Mucosa of descending colon (tissue), 3 donors: Measurements from ENCODE around the gene TGFBR3. TPM values are rescaled to one million over a fixed set of nuclear protein-coding genes. Genes with fewer than 3 reads are reported as not detected.

Source experiments
- ATAC-seq: fragments of 200-7000 bp; cut with Tn5 transposase; one replicate; pipeline ENCODE4 v1.9.1; 2020; ENCODE audit warnings: mild to moderate bottlenecking, moderate library complexity
- DNase-seq, 3 donors: peaks; one replicate each; pipeline ENCODE4 v3.0.0-alpha.2; 2020
- H3K36me3 ChIP-seq: fragments of 200-600 bp; one replicate; pipeline ENCODE4 v1.8.0; 2021; ENCODE audit warnings: low read depth, mild to moderate bottlenecking
- H3K4me1 ChIP-seq: fragments of 200-600 bp; one replicate; pipeline ENCODE4 v1.8.0; 2021; ENCODE audit warnings: low read depth, mild to moderate bottlenecking
- H3K4me3 ChIP-seq: fragments of 200-600 bp; one replicate; pipeline ENCODE4 v1.8.0; 2021; ENCODE audit warnings: mild to moderate bottlenecking
- H3K9me3 ChIP-seq: fragments of 200-600 bp; one replicate; pipeline ENCODE4 v1.8.0; 2021; ENCODE audit warnings: mild to moderate bottlenecking
- intact Hi-C, 2 donors: fragments of 100-400 bp; cut with DNase I in 1 of 2; cut with micrococcal nuclease in 1 of 2; formaldehyde crosslinking; loops; one replicate each; pipeline versions ENCODE4 v1.11.0 to v1.11.1; 2022; cut with DNase I, micrococcal nuclease
- total RNA-seq, 3 donors: library from RNA; stranded (reverse); fragmentation: NEBNext Ultra II Directional in 2 of 3; extraction: Animal tissue kit (Norgen Biotek cat#: 25700) in 2 of 3; gene quantifications; one replicate each; pipeline versions ENCODE4 v1.2.1 to v1.2.4, GENCODE V29; 2021 to 2023
- TF ChIP-seq, protein P1 (sequence below): fragments of 200-600 bp; IDR thresholded peaks from one replicate; pipeline ENCODE4 v1.8.0; 2022; ENCODE audit warnings: antibody characterized with exemption, mild to moderate bottlenecking
- donor health status: DM: no; HTN: no; CAD: no; lungs with moderate emphysema.
- donor health status: DM: no; HTN: no; CAD: no.
- donor health status: DM: no; HTN: yes; CAD: no.

The TGFBR3 gene
- total RNA-seq, 3 donors from 2014 or later: 11.6 to 89.7 (median 21.1) TPM

DNA sequence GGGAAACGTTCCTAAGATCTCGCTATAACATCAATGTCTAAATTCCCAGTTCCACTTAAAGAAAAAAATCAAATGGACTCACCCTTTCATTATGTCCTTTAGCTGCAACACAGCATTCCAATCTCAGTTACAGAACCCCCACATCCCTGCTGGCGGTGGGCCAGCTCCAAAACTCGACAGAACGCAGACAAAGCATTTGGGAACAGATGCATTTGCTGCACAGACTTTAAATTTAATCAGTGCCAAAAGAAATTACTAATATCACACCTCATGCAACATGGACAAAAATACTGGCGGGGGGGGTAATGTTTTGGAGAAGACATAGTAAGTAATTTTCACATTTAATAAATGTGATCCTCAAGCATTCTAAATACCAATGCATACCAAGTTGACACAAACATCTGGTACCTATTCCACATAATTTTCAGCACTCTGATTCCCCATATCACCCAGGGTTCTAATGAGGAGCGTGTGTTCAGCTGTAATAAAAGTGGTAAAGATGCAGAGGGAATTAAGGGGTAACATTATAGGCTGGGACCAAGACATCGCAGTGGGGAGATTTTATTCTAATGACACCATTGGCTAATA, 79.7 kb downstream of the TGFBR3 start:
- H3K4me1 ChIP-seq: peaks cover 12% of the 10 kb centered on the region

DNA sequence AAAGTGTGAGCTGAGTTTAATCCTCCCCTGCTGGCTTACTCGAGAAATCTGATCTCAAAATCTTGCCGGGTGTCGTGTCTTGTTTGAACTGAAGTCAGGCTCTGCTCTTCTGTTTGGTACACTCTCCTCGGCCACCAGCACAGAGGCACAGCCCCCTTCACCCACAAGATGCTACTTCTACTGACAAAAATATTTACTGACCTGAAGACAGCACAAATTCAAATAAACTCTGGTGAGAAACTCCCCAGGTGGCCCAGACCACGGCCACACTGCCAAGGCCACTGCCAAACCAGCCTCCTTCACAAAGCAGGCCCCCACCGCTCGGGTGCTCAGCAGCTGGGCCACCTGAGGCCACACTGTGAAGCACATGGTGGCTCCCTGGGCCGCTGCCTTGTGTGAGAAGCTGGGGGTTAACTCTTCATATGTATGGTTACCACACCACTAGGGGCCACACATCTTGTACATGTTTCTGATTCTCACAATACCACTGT, 80.6 kb downstream of the TGFBR3 start:
- Histone ChIP-seq H3K36me3 (no peaks in the 10 kb centered on the region), H3K4me1 (peaks cover 12% of the 10 kb centered on the region), H3K9me3 (no peaks in the 10 kb centered on the region), H3K4me3 (no peak overlapping the region)
- intact Hi-C loops: no loop called here
- DNase-seq: no peak
- ATAC-seq: no peak
- TF ChIP-seq, protein P1, sequence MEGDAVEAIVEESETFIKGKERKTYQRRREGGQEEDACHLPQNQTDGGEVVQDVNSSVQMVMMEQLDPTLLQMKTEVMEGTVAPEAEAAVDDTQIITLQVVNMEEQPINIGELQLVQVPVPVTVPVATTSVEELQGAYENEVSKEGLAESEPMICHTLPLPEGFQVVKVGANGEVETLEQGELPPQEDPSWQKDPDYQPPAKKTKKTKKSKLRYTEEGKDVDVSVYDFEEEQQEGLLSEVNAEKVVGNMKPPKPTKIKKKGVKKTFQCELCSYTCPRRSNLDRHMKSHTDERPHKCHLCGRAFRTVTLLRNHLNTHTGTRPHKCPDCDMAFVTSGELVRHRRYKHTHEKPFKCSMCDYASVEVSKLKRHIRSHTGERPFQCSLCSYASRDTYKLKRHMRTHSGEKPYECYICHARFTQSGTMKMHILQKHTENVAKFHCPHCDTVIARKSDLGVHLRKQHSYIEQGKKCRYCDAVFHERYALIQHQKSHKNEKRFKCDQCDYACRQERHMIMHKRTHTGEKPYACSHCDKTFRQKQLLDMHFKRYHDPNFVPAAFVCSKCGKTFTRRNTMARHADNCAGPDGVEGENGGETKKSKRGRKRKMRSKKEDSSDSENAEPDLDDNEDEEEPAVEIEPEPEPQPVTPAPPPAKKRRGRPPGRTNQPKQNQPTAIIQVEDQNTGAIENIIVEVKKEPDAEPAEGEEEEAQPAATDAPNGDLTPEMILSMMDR: no peak

More for the DNA sequence above, 79.7 kb downstream of the TGFBR3 start:
- TF ChIP-seq, protein P1: no peak
- intact Hi-C loops: no loop called here
- DNase-seq (no peak), ATAC-seq (no peak)
- H3K4me3 ChIP-seq: no peak overlapping the region
- no peaks in the 10 kb centered on the region for H3K36me3 ChIP-seq
- no peaks in the 10 kb centered on the region for H3K9me3 ChIP-seq

DNA sequence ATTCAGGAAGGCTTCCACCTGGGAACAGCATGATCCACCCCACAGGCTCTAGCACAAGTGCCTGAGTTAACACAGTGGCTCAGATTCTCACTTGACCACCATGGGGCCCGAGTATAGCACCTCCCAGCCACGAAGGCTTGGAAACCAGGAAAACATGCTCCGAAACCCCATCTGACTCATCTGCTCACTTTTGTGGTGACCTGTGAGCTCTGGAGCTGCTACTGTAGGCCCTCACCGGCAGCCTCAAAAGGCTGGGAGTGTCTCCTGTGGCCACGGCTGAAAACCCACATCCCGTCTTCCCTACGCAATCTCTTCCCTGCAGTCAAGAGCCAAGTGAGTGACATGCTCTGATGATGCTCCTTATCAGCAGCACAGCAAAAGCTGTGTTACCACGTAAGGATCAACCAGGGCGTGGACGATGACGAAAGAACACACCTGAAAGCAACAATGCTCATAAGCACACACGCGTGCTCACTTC, 81.4 kb downstream of the TGFBR3 start:
- Histone ChIP-seq H3K4me1 (peaks cover 12% of the 10 kb centered on the region), H3K9me3 (no peaks in the 10 kb centered on the region), H3K4me3 (no peak overlapping the region), H3K36me3 (no peaks in the 10 kb centered on the region)
- ATAC-seq (peak; percentile 48), DNase-seq (no peak)
- TF ChIP-seq, protein P1: no peak
- intact Hi-C loops: no loop called here

DNA sequence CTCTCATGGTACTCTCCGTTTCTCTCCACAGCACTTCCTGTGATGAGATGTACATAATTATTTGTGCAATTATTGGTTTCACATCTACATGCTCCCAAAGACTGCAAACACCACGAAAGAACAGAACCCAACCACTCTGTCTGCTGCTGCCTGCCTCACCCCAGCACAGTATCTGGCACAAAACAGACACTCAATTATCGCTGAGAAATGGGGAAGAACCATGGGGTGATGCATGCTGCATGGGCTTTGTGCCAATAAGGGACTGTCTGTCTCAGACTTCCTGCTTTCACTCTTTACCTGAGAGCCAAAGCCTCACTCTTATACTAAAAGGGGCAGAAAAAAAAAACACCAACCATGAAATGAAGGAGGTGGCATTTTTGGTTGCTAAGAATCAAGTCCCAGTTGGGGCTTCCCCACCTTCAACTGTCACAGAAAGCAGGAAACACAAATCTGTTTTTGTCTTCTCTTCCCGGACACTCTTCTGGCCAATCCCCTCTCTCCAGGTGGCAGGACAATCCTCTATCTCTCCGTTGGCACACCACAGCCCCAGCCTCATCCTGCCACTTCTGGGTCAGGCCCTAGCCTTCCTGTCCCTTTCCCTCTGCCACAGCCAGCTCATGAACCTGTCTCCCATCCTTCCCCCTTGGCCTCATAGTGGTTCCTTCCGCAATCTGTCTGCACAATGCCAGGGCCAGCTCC, 82.0 kb downstream of the TGFBR3 start:
- no peaks in the 10 kb centered on the region for H3K9me3 ChIP-seq
- ATAC-seq (peak; percentile 78), DNase-seq (peak in 1 of 3 donors; percentile 56)
- H3K4me3 ChIP-seq: no peak overlapping the region
- peaks cover 12% of the 10 kb centered on the region for H3K4me1 ChIP-seq
- TF ChIP-seq, protein P1: no peak
- no peaks in the 10 kb centered on the region for H3K36me3 ChIP-seq
- intact Hi-C loops: no loop called here

DNA sequence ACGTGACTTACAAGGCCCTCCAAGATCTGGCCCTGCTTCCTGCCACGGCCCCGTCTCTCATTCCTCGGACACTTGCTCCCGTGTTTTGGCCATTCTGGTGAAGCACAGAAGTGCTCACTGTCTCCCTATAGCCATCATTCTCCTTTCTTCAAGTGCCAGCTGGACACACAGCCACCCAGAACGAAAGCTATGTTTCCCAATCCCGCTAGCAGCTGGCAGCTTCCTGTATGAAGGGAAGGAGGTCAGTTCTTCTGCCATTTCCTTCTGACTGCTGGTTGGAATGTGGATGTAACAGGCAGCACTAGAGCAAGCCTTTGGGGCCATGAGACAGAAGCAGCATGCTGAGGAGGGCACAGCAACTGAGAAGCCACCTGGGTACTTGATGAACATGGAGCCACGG, 82.8 kb downstream of the TGFBR3 start:
- no peak for DNase-seq
- no peaks in the 10 kb centered on the region for H3K9me3 ChIP-seq
- intact Hi-C loops: no loop called here
- ATAC-seq: no peak
- H3K4me1 ChIP-seq: peaks cover 12% of the 10 kb centered on the region
- TF ChIP-seq, protein P1: no peak
- H3K4me3 ChIP-seq: no peak overlapping the region
- H3K36me3 ChIP-seq: no peaks in the 10 kb centered on the region
